GM23248 (cell line): Measurements from ENCODE around the gene PDLIM5. TPM values are rescaled to one million over a fixed set of nuclear protein-coding genes. Genes with fewer than 3 reads are reported as not detected.

Source experiments
- DNase-seq: peaks from one replicate; pipeline ENCODE4 v3.0.0-alpha.2; 2015
- H2AFZ ChIP-seq: fragments of 200-600 bp; sonication (generic); 2 replicates; pipeline ENCODE4 v1.6.1; 2016; ENCODE audit warnings: antibody characterized with exemption
- H3F3A ChIP-seq: fragments of 200-600 bp; sonication (generic); 2 replicates; pipeline ENCODE4 v1.6.1; 2016; ENCODE audit warnings: mild to moderate bottlenecking, antibody characterized with exemption, mixed run types; ENCODE audit not compliant: insufficient read depth
- H3K27ac ChIP-seq: fragments of 200-600 bp; sonication (generic); 2 replicates; pipeline ENCODE4 v1.5.1; 2016; ENCODE audit warnings: mild to moderate bottlenecking
- H3K27me3 ChIP-seq: fragments of 200-600 bp; sonication (generic); replicated peaks from 2 replicates; pipeline ENCODE4 v1.6.1; 2016; ENCODE audit warnings: mild to moderate bottlenecking; ENCODE audit not compliant: insufficient read depth
- H3K36me3 ChIP-seq: fragments of 200-600 bp; sonication (generic); 2 replicates; pipeline ENCODE4 v1.6.1; 2016; ENCODE audit warnings: low read depth, mild to moderate bottlenecking
- H3K4me1 ChIP-seq: fragments of 200-600 bp; sonication (generic); 2 replicates; pipeline ENCODE4 v1.6.1; 2016; ENCODE audit warnings: mild to moderate bottlenecking; ENCODE audit not compliant: insufficient read depth
- H3K4me2 ChIP-seq: fragments of 200-600 bp; sonication (generic); one replicate; pipeline ENCODE4 v1.6.1; 2016; ENCODE audit warnings: mild to moderate bottlenecking; ENCODE audit not compliant: unreplicated experiment
- H3K4me3 ChIP-seq: fragments of 200-600 bp; sonication (generic); 2 replicates; pipeline ENCODE4 v1.5.1; 2016; ENCODE audit warnings: mild to moderate bottlenecking
- H3K79me2 ChIP-seq: fragments of 200-600 bp; sonication (generic); 2 replicates; pipeline ENCODE4 v1.6.1; 2016; ENCODE audit warnings: mild to moderate bottlenecking; ENCODE audit not compliant: insufficient read depth
- H3K9ac ChIP-seq: fragments of 200-600 bp; sonication (generic); 2 replicates; pipeline ENCODE4 v1.6.1; 2016; ENCODE audit warnings: mild to moderate bottlenecking
- H3K9me2 ChIP-seq: fragments of 200-600 bp; sonication (generic); 2 replicates; pipeline ENCODE4 v1.6.1; 2016; ENCODE audit warnings: mixed run types, mild to moderate bottlenecking, moderate library complexity; ENCODE audit not compliant: insufficient read depth
- H3K9me3 ChIP-seq: fragments of 200-600 bp; sonication (generic); one replicate; pipeline ENCODE4 v1.6.1; 2017; ENCODE audit warnings: low read depth
- H4K20me1 ChIP-seq: fragments of 200-600 bp; sonication (generic); 2 replicates; pipeline ENCODE4 v1.6.0; 2016; ENCODE audit not compliant: insufficient read depth
- EZH2 ChIP-seq: fragments of 200-600 bp; sonication (generic); IDR thresholded peaks from 2 replicates; pipeline ENCODE4 v1.6.1; 2018; ENCODE audit warnings: antibody characterized with exemption, mild to moderate bottlenecking; ENCODE audit not compliant: insufficient read depth, poor library complexity, severe bottlenecking
- EZH2phosphoT487 ChIP-seq: fragments of 200-600 bp; sonication (generic); IDR thresholded peaks from 2 replicates; pipeline ENCODE4 v1.6.1; 2018; ENCODE audit warnings: antibody characterized with exemption, moderate library complexity, mild to moderate bottlenecking, low read depth; ENCODE audit not compliant: insufficient read depth
- WGBS, 2 experiments: methylation state at CpG; one replicate each; pipeline ENCODE4 v1.1.6; 2015 to 2017; ENCODE audit warnings: low lambda C conversion rate in 2 of 2, low coverage in 1 of 2; ENCODE audit errors: missing lambda C conversion rate in 2 of 2; 5-methylcytosine and 5-hydroxymethylcytosine counted together
- in situ Hi-C: fragments of 300-500 bp; cut with MboI; formaldehyde crosslinking; loops from 2 replicates; pipeline ENCODE4 v1.15.0; 2020
- polyA plus RNA-seq: library from polyadenylated mRNA; unstranded; fragments of >200 nt; fragmentation: Nextera tagmentation; extraction: Ambion mirVana; gene quantifications from 2 replicates; pipeline ENCODE4 v1.2.1, GENCODE V29; 2016
- total RNA-seq: library from RNA; depleted of rRNA; stranded (reverse); fragments of >200 nt; shearing (Covaris generic); gene quantifications from 2 replicates; pipeline ENCODE4 v1.2.3, GENCODE V29; 2014

Gene PDLIM5
- total and polyA plus RNA-seq, 2 experiments from 2014 or later, result 115 to 149 TPM

- DNase-seq, result no peak
- Histone ChIP-seq H3K36me3 (no peaks in the 10 kb centered on the region), H3K79me2 (peaks cover 83% of the 10 kb centered on the region), H3K27ac (no peak overlapping the region), H4K20me1 (0 out of 2 replicates have a peak, but pooled peaks cover 3% of the 10 kb centered on the region), H3K4me2 (no peak overlapping the region), H3K9me3 (no peaks in the 10 kb centered on the region), H3K4me1 (peaks cover 47% of the 10 kb centered on the region), H3K27me3 (no peaks in the 10 kb centered on the region), H3K9me2 (no peaks in the 10 kb centered on the region), H3F3A (peaks cover 52% of the 10 kb centered on the region), H2AFZ (no peak overlapping the region), H3K4me3 (no peak overlapping the region), H3K9ac (no peak overlapping the region)
- WGBS, 2 experiments, result 97 to 100% methylated on average over 1 of the region's 1 CpG
- in situ Hi-C loops, result no loop called here
- TF ChIP-seq EZH2, result no peak
- TF ChIP-seq EZH2phosphoT487, result no peak
Measured at GRCh38 chr4:94558392-94558904, 106.7 kb downstream of the PDLIM5 start.

DNA sequence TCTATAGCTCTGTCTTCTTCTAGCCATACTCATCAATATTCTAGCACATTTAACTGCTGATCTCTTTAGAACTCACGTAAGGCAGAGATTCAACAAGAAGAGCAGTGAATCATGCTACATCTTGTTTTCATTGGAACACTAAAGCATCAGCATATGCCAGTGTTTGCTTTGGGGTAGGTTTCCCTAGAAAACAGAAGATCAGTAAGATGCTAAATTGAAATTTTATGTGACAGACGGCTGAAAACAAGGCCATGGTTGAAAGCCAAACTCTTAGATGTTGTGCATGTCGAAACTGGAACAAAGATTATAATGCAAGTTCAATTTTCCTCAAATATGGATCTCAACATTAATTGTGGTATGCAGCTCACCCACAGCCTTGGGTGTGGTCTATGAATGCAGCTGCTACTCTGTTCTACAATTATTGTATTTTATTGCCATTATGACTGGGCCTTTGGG, 107.6 kb downstream of the PDLIM5 start:
- Histone ChIP-seq H3K9ac (no peak overlapping the region), H3K4me3 (no peak overlapping the region), H3K9me2 (no peaks in the 10 kb centered on the region), H3K27ac (peak overlapping the region; percentile 63; the same call in 1 of the 2 replicates), H3K4me2 (peak overlapping the region; percentile 71), H3K4me1 (peaks cover 49% of the 10 kb centered on the region), H3K79me2 (peaks cover 89% of the 10 kb centered on the region), H3K36me3 (no peaks in the 10 kb centered on the region), H3F3A (peaks cover 51% of the 10 kb centered on the region), H3K27me3 (no peaks in the 10 kb centered on the region), H4K20me1 (0 out of 2 replicates have a peak, but pooled peaks cover 1% of the 10 kb centered on the region), H2AFZ (no peak overlapping the region), H3K9me3 (no peaks in the 10 kb centered on the region)
- DNase-seq, result peak; percentile 61
- in situ Hi-C loops, result no loop called here
- no peak for TF ChIP-seq EZH2phosphoT487
- 35 to 50% methylated on average over 3 of the region's 3 CpGs for WGBS, 2 experiments

- Histone ChIP-seq H3K9me3 (no peaks in the 10 kb centered on the region), H3F3A (peaks cover 44% of the 10 kb centered on the region), H3K9me2 (no peaks in the 10 kb centered on the region), H3K79me2 (peaks cover 93% of the 10 kb centered on the region), H3K4me1 (peaks cover 49% of the 10 kb centered on the region), H3K36me3 (no peaks in the 10 kb centered on the region), H3K4me3 (peak overlapping the region; percentile 35), H3K9ac (peak overlapping the region; percentile 34), H4K20me1 (no peaks in the 10 kb centered on the region), H3K4me2 (peak overlapping the region; percentile 71), H2AFZ (no peak overlapping the region), H3K27ac (peak overlapping the region; percentile 63), H3K27me3 (no peaks in the 10 kb centered on the region)
- no peak for TF ChIP-seq EZH2phosphoT487
- TF ChIP-seq EZH2, result no peak
- peak; percentile 77 for DNase-seq
- WGBS, 2 experiments, result 3 to 5% methylated on average over 5 of the region's 5 CpGs
- in situ Hi-C loops, result no loop called here
Measured at GRCh38 chr4:94561249-94562024, 109.7 kb downstream of the PDLIM5 start.

DNA sequence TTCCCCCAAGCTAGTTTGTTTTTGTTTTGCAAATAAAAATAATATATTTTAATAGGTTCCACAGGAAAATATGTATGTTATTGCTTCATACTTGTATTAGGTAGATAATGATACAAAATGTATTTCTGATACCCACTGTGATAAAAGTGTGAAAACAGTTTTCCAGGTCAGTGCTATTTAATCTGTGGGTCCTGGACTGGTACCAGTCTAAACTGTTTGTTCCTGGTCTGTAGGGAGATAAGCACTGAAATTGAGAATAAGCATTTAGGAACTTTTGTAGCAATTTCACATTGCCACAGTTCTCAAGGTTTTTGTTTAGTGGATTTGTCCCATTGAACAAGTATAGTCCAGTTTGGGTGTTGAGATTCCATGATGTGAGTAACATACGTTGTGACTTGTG, 110.5 kb downstream of the PDLIM5 start:
- no peaks in the 10 kb centered on the region for H3K27me3 ChIP-seq
- TF ChIP-seq EZH2 (no peak), EZH2phosphoT487 (no peak)
- in situ Hi-C loops, result no loop called here
- peaks cover 44% of the 10 kb centered on the region for H3F3A ChIP-seq
- H2AFZ ChIP-seq, result no peak overlapping the region
- H3K36me3 ChIP-seq, result no peaks in the 10 kb centered on the region
- peaks cover 49% of the 10 kb centered on the region for H3K4me1 ChIP-seq
- H3K4me3 ChIP-seq, result peak overlapping the region; percentile 35; the same call in 1 of the 2 replicates
- H3K4me2 ChIP-seq, result peak overlapping the region; percentile 71
- WGBS, 2 experiments, result 93 to 100% methylated on average over 1 of the region's 1 CpG
- peak overlapping the region; percentile 63 for H3K27ac ChIP-seq
- H3K9me2 ChIP-seq, result no peaks in the 10 kb centered on the region
- H3K79me2 ChIP-seq, result peaks cover 94% of the 10 kb centered on the region
- DNase-seq, result no peak
- no peaks in the 10 kb centered on the region for H3K9me3 ChIP-seq
- H4K20me1 ChIP-seq, result no peaks in the 10 kb centered on the region
- H3K9ac ChIP-seq, result peak overlapping the region; percentile 34; the same call in 1 of the 2 replicates
